Smooth muscle cell (in vitro differentiated cells): ENCODE results near the gene EFCAB5. TPM values are rescaled to one million over a fixed set of nuclear protein-coding genes. Genes with fewer than 3 reads are reported as not detected.
"Not testable (repeated sequence)": the region's sequence is repeated elsewhere in the genome, so short reads cannot be mapped to it uniquely, and the experiment has no call there.

ENCODE experiments used
- DNase-seq: peaks from one replicate; lab custom pipeline; 2025; ENCODE audit not compliant: unreplicated experiment; lab: John Stamatoyannopoulos, UW
- H2AFZ ChIP-seq: fragments of 200-600 bp; sonication (generic); 2 replicates; pipeline ENCODE4 v1.6.0; 2016; ENCODE audit warnings: antibody characterized with exemption, low read depth, mild to moderate bottlenecking
- H3F3A ChIP-seq: fragments of 200-600 bp; sonication (generic); 2 replicates; pipeline ENCODE4 v1.6.0; 2017; ENCODE audit warnings: antibody characterized with exemption, low read depth
- H3K27ac ChIP-seq: fragments of 200-600 bp; sonication (generic); 2 replicates; pipeline ENCODE4 v1.5.1; 2016; ENCODE audit warnings: low read depth, mild to moderate bottlenecking
- H3K27me3 ChIP-seq: fragments of 200-600 bp; sonication (generic); 2 replicates; pipeline ENCODE4 v1.6.1; 2016; ENCODE audit warnings: low read depth, mild to moderate bottlenecking
- H3K36me3 ChIP-seq: fragments of 200-600 bp; sonication (generic); 2 replicates; pipeline ENCODE4 v1.5.1; 2016; ENCODE audit warnings: low read depth
- H3K4me1 ChIP-seq: fragments of 200-600 bp; sonication (generic); 2 replicates; pipeline ENCODE4 v1.5.1; 2016; ENCODE audit warnings: low read depth
- H3K4me2 ChIP-seq: fragments of 200-600 bp; sonication (generic); 2 replicates; pipeline ENCODE4 v1.6.0; 2016; ENCODE audit warnings: mild to moderate bottlenecking
- H3K4me3 ChIP-seq: fragments of 200-600 bp; sonication (generic); 2 replicates; pipeline ENCODE4 v1.5.1; 2016; ENCODE audit warnings: mild to moderate bottlenecking
- H3K79me2 ChIP-seq: fragments of 200-600 bp; sonication (generic); 2 replicates; pipeline ENCODE4 v1.6.0; 2016; ENCODE audit warnings: low read depth, mild to moderate bottlenecking
- H3K9ac ChIP-seq: fragments of 200-600 bp; sonication (generic); 2 replicates; pipeline ENCODE4 v1.6.0; 2016; ENCODE audit warnings: low read depth
- H3K9me3 ChIP-seq: fragments of 200-600 bp; sonication (generic); replicated peaks from 2 replicates; pipeline ENCODE4 v1.5.1; 2016; ENCODE audit warnings: low read depth
- H4K20me1 ChIP-seq: fragments of 200-600 bp; sonication (generic); 2 replicates; pipeline ENCODE4 v1.6.0; 2016; ENCODE audit warnings: low read depth
- WGBS: methylation state at CpG from one replicate; pipeline ENCODE4 v1.1.7; 2016; ENCODE audit warnings: low lambda C conversion rate; 5-methylcytosine and 5-hydroxymethylcytosine counted together
- polyA plus RNA-seq: library from polyadenylated mRNA; unstranded; fragments of >200 nt; fragmentation: Nextera tagmentation; extraction: Ambion mirVana; gene quantifications from 2 replicates; pipeline ENCODE4 v1.2.1, GENCODE V29; 2016
- total RNA-seq: library from RNA; depleted of rRNA; stranded (reverse); fragments of >200 nt; gene quantifications from 2 replicates; pipeline ENCODE4 v1.2.3, GENCODE V29; 2014
- TF ChIP-seq, protein P1 (sequence below): fragments of 200-600 bp; sonication (generic); IDR thresholded peaks from 2 replicates; pipeline ENCODE4 v1.5.1; 2017; ENCODE audit warnings: borderline replicate concordance, mild to moderate bottlenecking, antibody characterized with exemption; ENCODE audit not compliant: insufficient read depth, poor library complexity, severe bottlenecking

Gene EFCAB5
- total and polyA plus RNA-seq, 2 experiments from 2014 or later = 0.31 TPM; not detected in 1

DNA sequence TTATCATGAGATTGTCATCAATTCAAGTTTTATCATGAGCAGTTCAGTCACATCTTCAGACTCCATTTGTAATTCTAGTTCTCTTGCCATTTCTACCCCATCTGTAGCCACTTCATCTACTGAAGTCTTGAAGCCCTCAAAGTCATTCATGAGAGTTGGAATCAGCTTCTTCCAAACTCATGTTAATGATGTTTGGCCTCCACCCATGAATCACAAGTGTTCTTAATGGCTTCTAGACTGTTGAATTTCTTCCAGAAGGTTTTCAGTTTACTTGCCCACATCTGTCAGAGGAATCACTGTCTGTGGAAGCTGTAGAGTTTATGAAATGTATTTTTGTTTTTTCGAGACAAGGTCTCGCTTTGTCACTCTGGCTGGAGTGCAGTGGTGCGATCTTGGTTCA is 191.2 kb downstream of the EFCAB5 start:
- TF ChIP-seq, protein P1, sequence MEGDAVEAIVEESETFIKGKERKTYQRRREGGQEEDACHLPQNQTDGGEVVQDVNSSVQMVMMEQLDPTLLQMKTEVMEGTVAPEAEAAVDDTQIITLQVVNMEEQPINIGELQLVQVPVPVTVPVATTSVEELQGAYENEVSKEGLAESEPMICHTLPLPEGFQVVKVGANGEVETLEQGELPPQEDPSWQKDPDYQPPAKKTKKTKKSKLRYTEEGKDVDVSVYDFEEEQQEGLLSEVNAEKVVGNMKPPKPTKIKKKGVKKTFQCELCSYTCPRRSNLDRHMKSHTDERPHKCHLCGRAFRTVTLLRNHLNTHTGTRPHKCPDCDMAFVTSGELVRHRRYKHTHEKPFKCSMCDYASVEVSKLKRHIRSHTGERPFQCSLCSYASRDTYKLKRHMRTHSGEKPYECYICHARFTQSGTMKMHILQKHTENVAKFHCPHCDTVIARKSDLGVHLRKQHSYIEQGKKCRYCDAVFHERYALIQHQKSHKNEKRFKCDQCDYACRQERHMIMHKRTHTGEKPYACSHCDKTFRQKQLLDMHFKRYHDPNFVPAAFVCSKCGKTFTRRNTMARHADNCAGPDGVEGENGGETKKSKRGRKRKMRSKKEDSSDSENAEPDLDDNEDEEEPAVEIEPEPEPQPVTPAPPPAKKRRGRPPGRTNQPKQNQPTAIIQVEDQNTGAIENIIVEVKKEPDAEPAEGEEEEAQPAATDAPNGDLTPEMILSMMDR = no peak
- H3K27ac ChIP-seq = no peak overlapping the region
- no peaks in the 10 kb centered on the region for H3F3A ChIP-seq
- no peaks in the 10 kb centered on the region for H3K27me3 ChIP-seq
- H4K20me1 ChIP-seq = peaks cover 96% of the 10 kb centered on the region
- no peak overlapping the region for H3K4me2 ChIP-seq
- WGBS = 100% methylated on average over 3 of the region's 3 CpGs
- no peaks in the 10 kb centered on the region for H3K9me3 ChIP-seq
- peaks cover 12% of the 10 kb centered on the region for H3K36me3 ChIP-seq
- H3K79me2 ChIP-seq = peaks cover 83% of the 10 kb centered on the region
- H3K4me1 ChIP-seq = no peaks in the 10 kb centered on the region
- H3K9ac ChIP-seq = no peak overlapping the region
- DNase-seq = no peak
- H3K4me3 ChIP-seq = no peak overlapping the region
- no peak overlapping the region for H2AFZ ChIP-seq

DNA sequence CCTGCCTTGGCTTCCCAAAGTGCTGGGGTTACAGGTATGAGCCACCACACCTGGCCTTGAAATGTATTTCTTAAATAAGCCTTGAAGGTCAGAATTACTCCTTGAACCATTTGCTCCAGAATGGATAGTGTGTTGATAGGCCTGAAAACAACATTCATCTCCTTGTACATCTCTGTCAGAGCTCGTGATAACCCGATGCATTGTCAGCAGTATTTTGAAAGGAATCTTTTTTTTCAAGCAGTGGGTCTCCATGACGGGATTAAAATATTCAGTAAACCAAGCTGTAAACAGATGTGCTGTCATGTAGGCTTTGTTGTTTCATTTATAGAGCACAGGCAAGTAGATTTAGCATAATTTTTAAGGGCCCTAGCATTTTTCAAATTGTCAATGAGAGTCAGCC is 191.8 kb downstream of the EFCAB5 start:
- Histone ChIP-seq H2AFZ (no peak overlapping the region), H3K4me2 (no peak overlapping the region), H3F3A (no peaks in the 10 kb centered on the region), H3K27ac (no peak overlapping the region), H3K4me1 (no peaks in the 10 kb centered on the region), H3K27me3 (no peaks in the 10 kb centered on the region), H3K79me2 (peaks cover 83% of the 10 kb centered on the region), H4K20me1 (peaks cover 96% of the 10 kb centered on the region), H3K4me3 (no peak overlapping the region), H3K9ac (no peak overlapping the region), H3K9me3 (no peaks in the 10 kb centered on the region), H3K36me3 (peaks cover 11% of the 10 kb centered on the region)
- TF ChIP-seq, protein P1 = no peak
- 92% methylated on average over 3 of the region's 3 CpGs for WGBS
- no peak for DNase-seq

DNA sequence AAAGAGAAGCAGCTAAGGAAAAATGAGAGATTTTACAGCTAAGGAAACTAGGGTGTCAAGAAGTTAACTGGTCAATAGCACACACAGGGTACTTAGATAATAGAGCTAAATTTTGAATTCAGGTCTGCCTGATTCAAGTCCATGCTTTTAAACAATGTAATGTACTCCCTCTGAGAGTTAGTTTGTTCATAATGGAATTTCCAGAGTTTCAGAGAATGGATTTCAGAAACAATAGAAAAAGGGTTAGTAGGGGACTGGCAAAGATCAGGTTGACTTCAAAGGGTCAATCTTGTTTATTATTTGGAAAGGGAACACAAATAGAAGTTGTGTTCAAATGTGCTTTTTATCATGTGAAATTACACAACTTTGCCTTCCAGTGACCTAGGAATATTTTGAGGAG is 193.1 kb downstream of the EFCAB5 start:
- Histone ChIP-seq H3K4me1 (no peaks in the 10 kb centered on the region), H3K27ac (no peak overlapping the region), H2AFZ (no peak overlapping the region), H3K79me2 (peaks cover 81% of the 10 kb centered on the region), H3K4me3 (no peak overlapping the region), H3K9ac (no peak overlapping the region), H3K36me3 (peaks cover 3% of the 10 kb centered on the region), H3K4me2 (no peak overlapping the region), H4K20me1 (peaks cover 94% of the 10 kb centered on the region), H3F3A (no peaks in the 10 kb centered on the region), H3K9me3 (no peaks in the 10 kb centered on the region), H3K27me3 (no peaks in the 10 kb centered on the region)
- TF ChIP-seq, protein P1 = no peak
- DNase-seq = no peak

DNA sequence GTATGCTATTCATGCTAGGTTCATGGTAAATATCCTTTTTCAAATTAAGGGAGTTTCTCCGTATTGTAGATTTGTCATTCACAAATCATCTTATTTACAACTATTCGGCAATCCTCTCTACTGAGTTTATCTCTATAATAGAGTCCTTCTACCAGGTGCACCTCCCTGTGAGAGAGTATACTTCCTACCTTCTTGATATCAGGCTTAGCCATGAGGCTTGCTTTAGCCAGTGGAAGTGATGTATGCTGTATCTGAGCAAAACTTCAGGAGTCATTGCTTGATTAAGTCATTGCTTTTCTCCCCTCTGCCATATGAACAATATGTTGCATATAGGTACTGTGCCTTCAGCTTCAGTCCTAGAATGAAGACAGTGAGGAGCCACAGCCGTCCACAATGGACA is 195.7 kb downstream of the EFCAB5 start:
- Histone ChIP-seq H2AFZ (no peak overlapping the region), H3K27me3 (no peaks in the 10 kb centered on the region), H3F3A (no peaks in the 10 kb centered on the region), H4K20me1 (peaks cover 97% of the 10 kb centered on the region), H3K9ac (no peak overlapping the region), H3K4me2 (no peak overlapping the region), H3K79me2 (peaks cover 89% of the 10 kb centered on the region), H3K36me3 (peaks cover 4% of the 10 kb centered on the region), H3K27ac (no peak overlapping the region), H3K4me3 (no peak overlapping the region), H3K9me3 (no peaks in the 10 kb centered on the region), H3K4me1 (no peaks in the 10 kb centered on the region)
- 97% methylated on average over 3 of the region's 3 CpGs for WGBS
- TF ChIP-seq, protein P1 = no peak
- DNase-seq = no peak

DNA sequence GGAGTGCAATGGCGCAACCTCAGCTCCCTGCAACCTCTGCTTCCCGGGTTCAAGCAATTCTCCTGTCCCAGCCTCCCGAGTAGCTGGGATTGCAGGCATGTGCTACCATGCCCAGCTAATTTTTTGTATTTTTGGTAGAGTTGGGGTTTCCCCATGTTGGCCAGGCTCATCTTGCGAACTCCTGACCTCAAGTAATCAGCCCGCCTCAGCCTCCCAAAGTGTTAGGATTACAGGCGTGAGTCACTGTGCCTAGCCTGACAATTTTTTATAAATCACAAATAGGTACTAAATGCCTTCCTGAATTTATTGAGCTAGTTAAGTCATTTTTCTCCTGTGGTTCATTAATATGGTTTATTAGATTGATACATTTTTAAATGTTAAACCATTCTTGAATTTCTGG is 206.4 kb downstream of the EFCAB5 start:
- not testable (repeated sequence) for H3K36me3 ChIP-seq, H3K4me3 ChIP-seq, H3K9me3 ChIP-seq, H2AFZ ChIP-seq, H3K4me2 ChIP-seq, H3K9ac ChIP-seq, H3K27me3 ChIP-seq, H3K4me1 ChIP-seq, H3K27ac ChIP-seq, H3F3A ChIP-seq, DNase-seq
- peaks cover 90% of the 10 kb centered on the region for H3K79me2 ChIP-seq
- WGBS = 84% methylated on average over 6 of the region's 6 CpGs
- peaks cover 98% of the 10 kb centered on the region for H4K20me1 ChIP-seq
